ENCODE measurements around the gene CERK. TPM values are rescaled to one million over a fixed set of nuclear protein-coding genes. Genes with fewer than 3 reads are reported as not detected.
A peak's percentile ranks its signal among the peaks of the same experiment; 100 is the strongest.

The CERK gene
- total and polyA plus RNA-seq, 2 of the 13 experiments (the other 11 are each of a cell fraction or from before 2014, with no cell fraction given) = 40.3 to 41.9 TPM

GRCh38 chr22:46738647-46739093, 618 bp upstream of the CERK start (continued):
- no peak for TF ChIP-seq ATF6 (CRISPR knock-in tag; conservative IDR thresholded peaks at IDR 0.05)
- TF ChIP-seq SRSF1 (optimal IDR thresholded peaks at IDR 0.05; ENCODE audit: low read depth, low read length) = peak; percentile 61
- TF ChIP-seq ZNF547 (CRISPR knock-in tag; IDR thresholded peaks at IDR 0.05) = no peak
- no peak for TF ChIP-seq ZKSCAN5 (CRISPR knock-in tag; IDR thresholded peaks at IDR 0.05)
- TF ChIP-seq IRF2 (CRISPR knock-in tag; IDR thresholded peaks at IDR 0.05) = no peak
- no peak for TF ChIP-seq ZNF577 (CRISPR knock-in tag; IDR thresholded peaks at IDR 0.05; ENCODE audit: borderline replicate concordance, low read depth)
- no peak; the same call in 1 of the 2 replicates for TF ChIP-seq HNF4G (IDR thresholded peaks at IDR 0.05; ENCODE audit: borderline replicate concordance, low read depth, low read length)
- no peak for TF ChIP-seq HNF4G (CRISPR knock-in tag; IDR thresholded peaks at IDR 0.05; ENCODE audit: borderline replicate concordance, low read depth)
- TF ChIP-seq ZNF709 (CRISPR knock-in tag; IDR thresholded peaks at IDR 0.05) = no peak
- no peak for TF ChIP-seq ZMAT5 (CRISPR knock-in tag; IDR thresholded peaks at IDR 0.05; ENCODE audit: borderline replicate concordance, low read depth)
- peak in 1 of 2 experiments; percentile 42; a peak in 1 of 4 replicates for TF ChIP-seq HMGXB4 (CRISPR knock-in tag; IDR thresholded peaks at IDR 0.05; ENCODE audit: borderline replicate concordance in 1 of 2, low read depth in 1 of 2)
- TF ChIP-seq FOXA3 (CRISPR knock-in tag; IDR thresholded peaks at IDR 0.05) = no peak
- TF ChIP-seq ZNF317 (CRISPR knock-in tag; IDR thresholded peaks at IDR 0.05) = no peak
- TF ChIP-seq MED1 (CRISPR knock-in tag; IDR thresholded peaks at IDR 0.05) = no peak; the same call in 1 of the 2 replicates
- no peak for TF ChIP-seq CENPT (CRISPR knock-in tag; IDR thresholded peaks at IDR 0.05; ENCODE audit: low read depth)
- no peak for TF ChIP-seq ATRX (CRISPR knock-in tag; IDR thresholded peaks at IDR 0.05; ENCODE audit: borderline replicate concordance)
- no peak for TF ChIP-seq TGIF2 (CRISPR knock-in tag; IDR thresholded peaks at IDR 0.05)
- TF ChIP-seq ONECUT2 (CRISPR knock-in tag; IDR thresholded peaks at IDR 0.05) = no peak
- TF ChIP-seq EHMT2 (IDR thresholded peaks at IDR 0.05; ENCODE audit: borderline replicate concordance, low read depth, low read length) = no peak
- TF ChIP-seq GATAD1 (CRISPR knock-in tag; IDR thresholded peaks at IDR 0.05) = no peak
- no peak for TF ChIP-seq ZNF354B (CRISPR knock-in tag; IDR thresholded peaks at IDR 0.05)
- 0 out of 2 replicates have a peak, but pooled peaks have one; percentile 17 for TF ChIP-seq KLF12 (CRISPR knock-in tag; IDR thresholded peaks at IDR 0.05; ENCODE audit: borderline replicate concordance)
- 0 out of 2 replicates have a peak, but pooled peaks have one; percentile 13 for TF ChIP-seq ZNF607 (CRISPR knock-in tag; IDR thresholded peaks at IDR 0.05; ENCODE audit: borderline replicate concordance)
- TF ChIP-seq E2F2 (CRISPR knock-in tag; IDR thresholded peaks at IDR 0.05; ENCODE audit: borderline replicate concordance) = no peak

Data from HepG2 (cell line).